SK-N-SH treated with all-trans-retinoic acid at 6 μM for 48 hours (cell line): ENCODE data around the gene ATP5IF1.

Experiments used
- ATAC-seq: fragments of 200-7000 bp; cut with Tn5 transposase; 3 replicates; pipeline ENCODE4 v1.9.1; 2020; ENCODE audit warnings: mild to moderate bottlenecking, moderate library complexity
- ARNTL ChIP-seq: fragments of 450-650 bp; formaldehyde crosslinking; IDR thresholded peaks from 2 replicates; pipeline ENCODE4 v1.5.0; 2020; ENCODE audit warnings: low read depth, mild to moderate bottlenecking, moderate library complexity, borderline replicate concordance
- BACH2 ChIP-seq: fragments of 250-450 bp; sonication (Bioruptor Pico); IDR thresholded peaks from 2 replicates; pipeline ENCODE4 v1.9.0; 2021; ENCODE audit warnings: mild to moderate bottlenecking, borderline replicate concordance
- CSDC2 ChIP-seq: fragments of 250-450 bp; sonication (Bioruptor Pico); IDR thresholded peaks from 2 replicates; pipeline ENCODE4 v1.5.0; 2020; ENCODE audit warnings: mild to moderate bottlenecking, moderate library complexity
- ESRRG ChIP-seq: fragments of 250-450 bp; sonication (Bioruptor Pico); IDR thresholded peaks from 2 replicates; pipeline ENCODE4 v1.6.1; 2021; ENCODE audit warnings: mild to moderate bottlenecking
- GLIS3 ChIP-seq: fragments of 250-450 bp; sonication (Bioruptor Pico); IDR thresholded peaks from 2 replicates; pipeline ENCODE4 v1.5.0; 2020; ENCODE audit warnings: mild to moderate bottlenecking, moderate library complexity
- ISL1 ChIP-seq: fragments of 250-450 bp; sonication (Bioruptor Pico); IDR thresholded peaks from 2 replicates; pipeline ENCODE4 v2.1.2; 2022; ENCODE audit warnings: mild to moderate bottlenecking, moderate library complexity
- OSR1 ChIP-seq: fragments of 250-450 bp; sonication (Bioruptor Pico); IDR thresholded peaks from 2 replicates; pipeline ENCODE4 v1.8.0; 2022; ENCODE audit warnings: moderate library complexity, mild to moderate bottlenecking, inconsistent platforms
- PPARA ChIP-seq: fragments of 250-450 bp; sonication (Bioruptor Pico); IDR thresholded peaks from 2 replicates; pipeline ENCODE4 v1.5.0; 2020; ENCODE audit warnings: mild to moderate bottlenecking, borderline replicate concordance
- RARB ChIP-seq: fragments of 250-450 bp; sonication (Bioruptor Pico); IDR thresholded peaks from 2 replicates; pipeline ENCODE4 v1.8.0; 2021; ENCODE audit warnings: mild to moderate bottlenecking, moderate library complexity
- SNAI2 ChIP-seq: fragments of 250-450 bp; sonication (Bioruptor Pico); IDR thresholded peaks from 2 replicates; pipeline ENCODE4 v1.5.0; 2020; ENCODE audit warnings: mild to moderate bottlenecking, moderate library complexity
- TCF4 ChIP-seq: fragments of 250-450 bp; sonication (Bioruptor Pico); IDR thresholded peaks from 2 replicates; pipeline ENCODE4 v1.8.0; 2021; ENCODE audit warnings: mild to moderate bottlenecking, moderate library complexity, borderline replicate concordance
- TOX ChIP-seq: fragments of 250-450 bp; sonication (Bioruptor Pico); IDR thresholded peaks from 2 replicates; pipeline ENCODE4 v1.8.0; 2021; ENCODE audit warnings: mild to moderate bottlenecking, moderate library complexity, borderline replicate concordance
- ZFP3 ChIP-seq: fragments of 250-450 bp; sonication (Bioruptor Pico); IDR thresholded peaks from 2 replicates; pipeline ENCODE4 v1.5.0; 2020; ENCODE audit warnings: mild to moderate bottlenecking, moderate library complexity
- ZFP30 ChIP-seq: fragments of 450-650 bp; formaldehyde crosslinking; IDR thresholded peaks from 2 replicates; pipeline ENCODE4 v1.5.0; 2022; ENCODE audit warnings: mild to moderate bottlenecking, moderate library complexity
- ZNF565 ChIP-seq: fragments of 450-650 bp; formaldehyde crosslinking; conservative IDR thresholded peaks from 2 replicates; pipeline ENCODE4 v1.5.0; 2020; ENCODE audit warnings: low read depth, mild to moderate bottlenecking, moderate library complexity
- ZNF70 ChIP-seq: fragments of 450-650 bp; formaldehyde crosslinking; IDR thresholded peaks from 2 replicates; pipeline ENCODE4 v1.5.0; 2020; ENCODE audit warnings: mild to moderate bottlenecking, moderate library complexity
- ZNF8 ChIP-seq: fragments of 450-650 bp; formaldehyde crosslinking; IDR thresholded peaks from 2 replicates; pipeline ENCODE4 v1.5.0; 2020; ENCODE audit warnings: mild to moderate bottlenecking, moderate library complexity
- TF ChIP-seq, protein P1 (sequence below): fragments of 250-450 bp; sonication (Bioruptor Pico); IDR thresholded peaks from 2 replicates; pipeline ENCODE4 v1.5.1; 2021; ENCODE audit warnings: mild to moderate bottlenecking, moderate library complexity
- TF ChIP-seq, protein P2 (sequence below): fragments of 250-450 bp; sonication (Bioruptor Pico); IDR thresholded peaks from 2 replicates; pipeline ENCODE4 v1.5.1; 2020; ENCODE audit warnings: low read depth, mild to moderate bottlenecking, moderate library complexity
- TF ChIP-seq, protein P3 (sequence below): fragments of 250-450 bp; sonication (Bioruptor Pico); IDR thresholded peaks from 2 replicates; pipeline ENCODE4 v1.8.0; 2021; ENCODE audit warnings: low read depth, mild to moderate bottlenecking, moderate library complexity, borderline replicate concordance
- TF ChIP-seq, protein P4 (sequence below): fragments of 250-450 bp; sonication (Bioruptor Pico); IDR thresholded peaks from 2 replicates; pipeline ENCODE4 v1.8.0; 2020; ENCODE audit warnings: mild to moderate bottlenecking, moderate library complexity, borderline replicate concordance
- TF ChIP-seq, protein P5 (sequence below): fragments of 250-450 bp; sonication (Bioruptor Pico); IDR thresholded peaks from 2 replicates; pipeline ENCODE4 v1.5.0; 2020; ENCODE audit warnings: mild to moderate bottlenecking, moderate library complexity

The ATP5IF1 gene

DNA sequence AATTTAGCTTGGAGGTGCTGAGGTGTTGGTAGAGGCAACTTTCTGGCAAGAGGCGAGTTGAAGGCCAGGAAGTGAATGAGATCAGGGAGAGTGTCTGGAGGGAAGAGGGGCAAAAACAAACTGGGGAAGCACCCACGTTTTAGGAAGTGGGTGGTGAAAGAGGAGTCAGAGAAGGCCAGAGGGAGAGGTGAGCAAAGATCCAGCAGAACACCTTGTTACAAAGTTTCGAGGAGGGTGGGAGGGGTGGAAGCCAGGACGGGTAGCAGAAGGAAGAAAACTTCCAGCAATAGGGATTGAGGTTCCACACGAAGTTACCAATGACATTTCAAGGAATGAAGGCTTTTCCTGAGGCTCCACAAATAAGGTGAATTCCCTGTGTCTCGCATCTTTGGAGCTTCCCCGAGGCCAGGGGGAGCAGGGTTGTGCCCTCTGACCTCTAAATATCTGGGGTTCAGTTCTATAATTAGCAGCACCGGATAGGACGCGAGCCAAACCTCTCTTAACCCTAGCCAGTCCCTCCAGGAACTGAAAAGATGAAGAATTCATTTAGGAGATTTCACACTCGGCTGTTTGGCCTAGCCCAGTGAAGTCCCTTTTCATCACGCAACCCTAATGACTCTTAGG, 22.8 kb downstream of the ATP5IF1 start:
- TF ChIP-seq ZFP30 (CRISPR knock-in tag) (no peak), ZNF70 (no peak), TOX (CRISPR knock-in tag) (no peak), ZNF565 (CRISPR knock-in tag) (no peak), CSDC2 (CRISPR knock-in tag) (no peak), SNAI2 (CRISPR knock-in tag) (no peak), ZFP3 (CRISPR knock-in tag) (no peak), ISL1 (no peak), TCF4 (CRISPR knock-in tag) (no peak), ESRRG (CRISPR knock-in tag) (no peak), ZNF8 (CRISPR knock-in tag) (no peak), RARB (CRISPR knock-in tag) (no peak), GLIS3 (no peak), PPARA (no peak), OSR1 (CRISPR knock-in tag) (no peak)
- TF ChIP-seq, protein P1, sequence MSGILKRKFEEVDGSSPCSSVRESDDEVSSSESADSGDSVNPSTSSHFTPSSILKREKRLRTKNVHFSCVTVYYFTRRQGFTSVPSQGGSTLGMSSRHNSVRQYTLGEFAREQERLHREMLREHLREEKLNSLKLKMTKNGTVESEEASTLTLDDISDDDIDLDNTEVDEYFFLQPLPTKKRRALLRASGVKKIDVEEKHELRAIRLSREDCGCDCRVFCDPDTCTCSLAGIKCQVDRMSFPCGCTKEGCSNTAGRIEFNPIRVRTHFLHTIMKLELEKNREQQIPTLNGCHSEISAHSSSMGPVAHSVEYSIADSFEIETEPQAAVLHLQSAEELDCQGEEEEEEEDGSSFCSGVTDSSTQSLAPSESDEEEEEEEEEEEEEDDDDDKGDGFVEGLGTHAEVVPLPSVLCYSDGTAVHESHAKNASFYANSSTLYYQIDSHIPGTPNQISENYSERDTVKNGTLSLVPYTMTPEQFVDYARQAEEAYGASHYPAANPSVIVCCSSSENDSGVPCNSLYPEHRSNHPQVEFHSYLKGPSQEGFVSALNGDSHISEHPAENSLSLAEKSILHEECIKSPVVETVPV (CRISPR knock-in tag), result no peak
- TF ChIP-seq, protein P2, sequence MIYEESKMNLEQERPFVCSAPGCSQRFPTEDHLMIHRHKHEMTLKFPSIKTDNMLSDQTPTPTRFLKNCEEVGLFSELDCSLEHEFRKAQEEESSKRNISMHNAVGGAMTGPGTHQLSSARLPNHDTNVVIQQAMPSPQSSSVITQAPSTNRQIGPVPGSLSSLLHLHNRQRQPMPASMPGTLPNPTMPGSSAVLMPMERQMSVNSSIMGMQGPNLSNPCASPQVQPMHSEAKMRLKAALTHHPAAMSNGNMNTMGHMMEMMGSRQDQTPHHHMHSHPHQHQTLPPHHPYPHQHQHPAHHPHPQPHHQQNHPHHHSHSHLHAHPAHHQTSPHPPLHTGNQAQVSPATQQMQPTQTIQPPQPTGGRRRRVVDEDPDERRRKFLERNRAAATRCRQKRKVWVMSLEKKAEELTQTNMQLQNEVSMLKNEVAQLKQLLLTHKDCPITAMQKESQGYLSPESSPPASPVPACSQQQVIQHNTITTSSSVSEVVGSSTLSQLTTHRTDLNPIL (CRISPR knock-in tag), result no peak
- TF ChIP-seq, all 23 proteins: peak for 0
- no peak for ATAC-seq

DNA sequence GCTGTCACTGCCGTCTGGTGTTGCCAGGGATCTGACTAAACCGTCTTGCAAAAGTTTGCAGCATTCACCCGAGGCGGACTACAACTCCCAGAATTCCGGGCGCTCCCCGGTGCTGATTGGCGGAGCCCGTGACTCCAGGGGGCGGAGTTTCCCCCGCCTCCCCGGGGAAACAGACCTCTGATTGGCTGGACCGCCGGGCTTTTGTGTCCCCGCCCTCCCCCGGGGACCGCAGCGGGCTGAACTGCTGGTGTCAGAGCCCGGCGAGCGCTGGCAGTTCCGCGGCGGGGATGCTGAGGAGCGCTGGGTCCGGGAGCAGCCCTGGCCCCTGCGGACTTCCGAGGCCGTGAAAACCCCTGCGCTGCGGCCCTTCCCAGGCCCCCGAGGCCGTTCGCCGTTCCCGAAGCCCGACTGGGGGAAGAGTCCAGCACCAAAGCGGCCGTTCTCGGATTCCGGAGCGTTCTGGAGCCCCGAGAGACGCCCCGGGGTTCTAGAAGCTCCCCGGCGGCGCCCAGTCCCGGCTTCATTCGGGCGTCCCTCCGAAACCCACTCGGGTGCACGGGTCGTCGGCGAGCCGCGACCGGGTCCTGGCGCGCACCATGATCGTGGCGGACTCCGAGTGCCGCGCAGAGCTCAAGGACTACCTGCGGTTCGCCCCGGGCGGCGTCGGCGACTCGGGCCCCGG, 23.5 kb downstream of the ATP5IF1 start, which contains the start of gene SESN2:
Gene SESN2, plus strand, starts transcription at position 267 of the 682 bp plus-strand sequence. Its CDS starts 330 bp downstream, at position 597.
- ATAC-seq, result peak; percentile 93
- no peak for TF ChIP-seq BACH2
- no peak for TF ChIP-seq ZNF565 (CRISPR knock-in tag)
- no peak for TF ChIP-seq SNAI2 (CRISPR knock-in tag)
- TF ChIP-seq, protein P3, sequence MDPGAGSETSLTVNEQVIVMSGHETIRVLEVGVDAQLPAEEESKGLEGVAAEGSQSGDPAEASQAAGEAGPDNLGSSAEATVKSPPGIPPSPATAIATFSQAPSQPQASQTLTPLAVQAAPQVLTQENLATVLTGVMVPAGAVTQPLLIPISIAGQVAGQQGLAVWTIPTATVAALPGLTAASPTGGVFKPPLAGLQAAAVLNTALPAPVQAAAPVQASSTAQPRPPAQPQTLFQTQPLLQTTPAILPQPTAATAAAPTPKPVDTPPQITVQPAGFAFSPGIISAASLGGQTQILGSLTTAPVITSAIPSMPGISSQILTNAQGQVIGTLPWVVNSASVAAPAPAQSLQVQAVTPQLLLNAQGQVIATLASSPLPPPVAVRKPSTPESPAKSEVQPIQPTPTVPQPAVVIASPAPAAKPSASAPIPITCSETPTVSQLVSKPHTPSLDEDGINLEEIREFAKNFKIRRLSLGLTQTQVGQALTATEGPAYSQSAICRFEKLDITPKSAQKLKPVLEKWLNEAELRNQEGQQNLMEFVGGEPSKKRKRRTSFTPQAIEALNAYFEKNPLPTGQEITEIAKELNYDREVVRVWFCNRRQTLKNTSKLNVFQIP (CRISPR knock-in tag), result no peak
- no peak for TF ChIP-seq PPARA
- TF ChIP-seq ESRRG (CRISPR knock-in tag), result no peak
- TF ChIP-seq, protein P4, sequence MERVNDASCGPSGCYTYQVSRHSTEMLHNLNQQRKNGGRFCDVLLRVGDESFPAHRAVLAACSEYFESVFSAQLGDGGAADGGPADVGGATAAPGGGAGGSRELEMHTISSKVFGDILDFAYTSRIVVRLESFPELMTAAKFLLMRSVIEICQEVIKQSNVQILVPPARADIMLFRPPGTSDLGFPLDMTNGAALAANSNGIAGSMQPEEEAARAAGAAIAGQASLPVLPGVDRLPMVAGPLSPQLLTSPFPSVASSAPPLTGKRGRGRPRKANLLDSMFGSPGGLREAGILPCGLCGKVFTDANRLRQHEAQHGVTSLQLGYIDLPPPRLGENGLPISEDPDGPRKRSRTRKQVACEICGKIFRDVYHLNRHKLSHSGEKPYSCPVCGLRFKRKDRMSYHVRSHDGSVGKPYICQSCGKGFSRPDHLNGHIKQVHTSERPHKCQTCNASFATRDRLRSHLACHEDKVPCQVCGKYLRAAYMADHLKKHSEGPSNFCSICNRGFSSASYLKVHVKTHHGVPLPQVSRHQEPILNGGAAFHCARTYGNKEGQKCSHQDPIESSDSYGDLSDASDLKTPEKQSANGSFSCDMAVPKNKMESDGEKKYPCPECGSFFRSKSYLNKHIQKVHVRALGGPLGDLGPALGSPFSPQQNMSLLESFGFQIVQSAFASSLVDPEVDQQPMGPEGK (CRISPR knock-in tag), result no peak
- TF ChIP-seq ZFP3 (CRISPR knock-in tag), result no peak
- TF ChIP-seq TOX (CRISPR knock-in tag), result no peak
- no peak for TF ChIP-seq GLIS3
- TF ChIP-seq, protein P5, sequence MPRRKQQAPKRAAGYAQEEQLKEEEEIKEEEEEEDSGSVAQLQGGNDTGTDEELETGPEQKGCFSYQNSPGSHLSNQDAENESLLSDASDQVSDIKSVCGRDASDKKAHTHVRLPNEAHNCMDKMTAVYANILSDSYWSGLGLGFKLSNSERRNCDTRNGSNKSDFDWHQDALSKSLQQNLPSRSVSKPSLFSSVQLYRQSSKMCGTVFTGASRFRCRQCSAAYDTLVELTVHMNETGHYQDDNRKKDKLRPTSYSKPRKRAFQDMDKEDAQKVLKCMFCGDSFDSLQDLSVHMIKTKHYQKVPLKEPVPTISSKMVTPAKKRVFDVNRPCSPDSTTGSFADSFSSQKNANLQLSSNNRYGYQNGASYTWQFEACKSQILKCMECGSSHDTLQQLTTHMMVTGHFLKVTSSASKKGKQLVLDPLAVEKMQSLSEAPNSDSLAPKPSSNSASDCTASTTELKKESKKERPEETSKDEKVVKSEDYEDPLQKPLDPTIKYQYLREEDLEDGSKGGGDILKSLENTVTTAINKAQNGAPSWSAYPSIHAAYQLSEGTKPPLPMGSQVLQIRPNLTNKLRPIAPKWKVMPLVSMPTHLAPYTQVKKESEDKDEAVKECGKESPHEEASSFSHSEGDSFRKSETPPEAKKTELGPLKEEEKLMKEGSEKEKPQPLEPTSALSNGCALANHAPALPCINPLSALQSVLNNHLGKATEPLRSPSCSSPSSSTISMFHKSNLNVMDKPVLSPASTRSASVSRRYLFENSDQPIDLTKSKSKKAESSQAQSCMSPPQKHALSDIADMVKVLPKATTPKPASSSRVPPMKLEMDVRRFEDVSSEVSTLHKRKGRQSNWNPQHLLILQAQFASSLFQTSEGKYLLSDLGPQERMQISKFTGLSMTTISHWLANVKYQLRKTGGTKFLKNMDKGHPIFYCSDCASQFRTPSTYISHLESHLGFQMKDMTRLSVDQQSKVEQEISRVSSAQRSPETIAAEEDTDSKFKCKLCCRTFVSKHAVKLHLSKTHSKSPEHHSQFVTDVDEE (CRISPR knock-in tag), result no peak
- TF ChIP-seq ZFP30 (CRISPR knock-in tag), result no peak
- no peak for TF ChIP-seq TCF4 (CRISPR knock-in tag)
- no peak for TF ChIP-seq RARB (CRISPR knock-in tag)
- TF ChIP-seq ISL1, result no peak
- no peak for TF ChIP-seq ARNTL (CRISPR knock-in tag)
- no peak for TF ChIP-seq ZNF8 (CRISPR knock-in tag)
- no peak for TF ChIP-seq OSR1 (CRISPR knock-in tag)
- TF ChIP-seq, protein P1 (CRISPR knock-in tag), result no peak
